Measurements from ENCODE around the gene DTNB.
"Not testable (repeated sequence)": the region's sequence is repeated elsewhere in the genome, so short reads cannot be mapped to it uniquely, and the experiment has no call there.

DTNB gene

DNA sequence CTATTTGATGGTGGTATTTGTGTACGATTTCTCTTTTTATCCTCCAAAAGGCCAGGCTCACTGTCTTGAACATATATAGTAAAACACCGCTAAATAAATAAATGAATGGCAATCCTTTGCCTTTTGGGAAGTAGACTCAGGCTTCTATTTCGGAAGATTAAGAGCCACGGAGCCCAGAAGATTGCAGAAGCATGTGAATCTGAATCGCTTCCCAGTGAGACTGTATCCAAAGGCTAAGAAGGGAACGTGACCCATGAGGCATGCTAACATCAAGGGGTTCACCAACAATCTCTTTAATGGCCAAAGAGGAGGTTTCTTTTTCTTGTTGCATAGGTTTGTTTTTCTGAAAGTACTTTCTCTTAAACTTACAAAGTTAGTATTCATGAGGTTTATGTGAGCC, 261.6 kb downstream of the DTNB start:
- DNase-seq = no peak

DNA sequence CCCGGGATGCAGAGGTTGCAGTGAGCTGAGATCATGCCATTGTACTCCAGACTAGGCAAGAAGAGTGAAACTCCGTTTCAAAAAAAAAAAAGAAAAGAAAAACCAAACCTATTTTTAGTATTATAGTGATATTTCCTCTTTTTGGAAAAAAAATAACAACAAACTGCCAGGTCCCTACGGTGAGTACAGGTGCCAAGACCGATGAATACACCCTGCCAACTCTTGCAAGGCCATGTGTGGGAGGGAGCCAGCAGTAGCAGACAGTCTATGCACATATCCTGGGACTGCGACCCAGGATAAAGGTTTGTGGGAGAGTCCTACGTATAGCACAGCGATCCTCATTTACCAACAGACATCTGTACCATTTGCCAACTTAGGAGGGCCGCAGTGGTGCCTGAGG, 262.1 kb downstream of the DTNB start:
- no peak for DNase-seq

DNA sequence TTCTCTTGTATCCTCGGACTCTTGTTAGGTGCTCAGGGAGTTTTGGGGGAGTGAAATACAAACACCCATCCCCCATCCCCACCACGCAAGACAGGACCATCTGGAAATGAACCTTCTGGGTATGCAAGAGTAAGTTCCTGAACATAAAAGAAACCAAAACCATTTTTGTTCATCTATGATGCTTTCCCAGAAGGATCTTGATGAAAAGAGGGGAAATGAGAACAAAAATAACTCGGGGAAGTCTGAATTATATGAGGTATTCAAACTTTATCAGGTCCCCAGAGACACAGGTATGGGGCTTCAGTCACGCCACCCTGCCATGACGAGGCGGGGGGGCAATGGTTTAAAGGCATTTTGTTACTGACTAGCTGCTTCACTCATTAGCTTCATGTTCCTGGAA, 263.0 kb downstream of the DTNB start:
- DNase-seq = no peak

DNA sequence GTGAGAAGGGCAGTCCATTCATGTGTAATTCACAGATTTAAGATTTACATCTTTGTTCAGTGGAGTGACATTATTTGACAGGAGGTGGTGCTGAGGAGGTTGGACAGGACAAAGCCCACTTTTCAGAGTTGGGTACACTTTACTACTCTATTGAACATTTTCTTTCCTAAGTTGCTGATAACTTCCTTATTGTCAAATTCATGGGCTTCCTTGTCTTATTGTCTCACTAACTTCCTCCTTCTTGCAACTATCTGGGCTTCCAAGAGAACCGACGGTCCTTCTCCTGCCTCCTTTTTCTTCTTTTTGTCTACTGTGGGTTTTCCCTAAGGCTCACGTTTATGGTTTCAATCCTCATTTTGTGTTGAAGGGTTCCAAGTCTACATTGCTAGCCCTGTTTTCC, 263.9 kb downstream of the DTNB start:
- DNase-seq = no peak

DNA sequence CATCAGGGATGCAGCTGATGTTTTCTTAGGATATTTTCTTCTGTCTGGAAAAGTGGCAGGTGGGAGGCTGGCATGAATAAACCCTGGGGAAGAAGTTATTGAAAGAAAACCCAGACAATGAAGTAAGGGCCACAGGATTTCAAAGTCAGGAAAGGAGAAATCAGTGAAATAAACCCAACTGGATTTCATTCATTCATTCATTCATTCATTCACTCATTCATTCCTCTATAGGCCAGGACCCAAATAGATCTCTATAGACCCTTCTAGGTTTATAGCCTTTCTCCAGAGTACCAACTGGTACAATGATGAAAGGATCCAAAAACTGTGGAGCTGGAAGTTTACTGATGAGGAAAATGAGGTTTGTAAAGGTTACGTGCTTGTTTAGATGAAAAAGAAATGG, 264.3 kb downstream of the DTNB start:
- DNase-seq = no peak

DNA sequence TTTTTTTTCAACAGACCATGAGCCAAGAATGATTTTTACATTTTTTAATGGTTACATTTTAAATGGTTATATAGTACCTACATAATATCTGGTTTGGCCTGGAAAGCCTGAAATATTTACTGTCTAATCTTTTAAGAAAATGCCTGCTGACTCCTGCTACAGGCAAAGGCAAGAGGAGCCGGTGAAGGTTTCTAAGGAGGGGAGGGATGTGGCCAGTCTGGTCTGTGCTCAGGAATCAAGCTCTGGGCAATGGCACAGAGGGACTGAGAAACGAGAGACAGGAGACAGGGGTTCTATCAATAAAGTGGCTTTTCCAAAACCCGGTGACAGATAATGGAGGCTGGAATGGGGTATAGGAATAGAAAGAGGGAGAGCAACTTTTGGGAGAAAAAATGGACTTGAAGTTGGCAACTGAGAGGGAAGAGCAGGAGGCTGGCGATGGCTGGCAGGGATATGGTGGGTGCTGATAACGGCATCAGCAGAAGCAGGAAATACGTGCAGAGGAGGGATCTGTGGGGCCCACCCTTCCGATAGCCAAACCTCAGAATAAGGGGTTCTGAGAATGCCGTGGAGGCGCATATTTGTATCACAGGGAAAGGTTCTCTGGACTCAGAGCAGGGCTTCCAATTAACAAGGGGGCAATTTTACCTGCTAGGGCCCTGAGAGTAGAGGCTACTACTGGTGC, 267.6 kb downstream of the DTNB start:
- peak; percentile 80 for DNase-seq

DNA sequence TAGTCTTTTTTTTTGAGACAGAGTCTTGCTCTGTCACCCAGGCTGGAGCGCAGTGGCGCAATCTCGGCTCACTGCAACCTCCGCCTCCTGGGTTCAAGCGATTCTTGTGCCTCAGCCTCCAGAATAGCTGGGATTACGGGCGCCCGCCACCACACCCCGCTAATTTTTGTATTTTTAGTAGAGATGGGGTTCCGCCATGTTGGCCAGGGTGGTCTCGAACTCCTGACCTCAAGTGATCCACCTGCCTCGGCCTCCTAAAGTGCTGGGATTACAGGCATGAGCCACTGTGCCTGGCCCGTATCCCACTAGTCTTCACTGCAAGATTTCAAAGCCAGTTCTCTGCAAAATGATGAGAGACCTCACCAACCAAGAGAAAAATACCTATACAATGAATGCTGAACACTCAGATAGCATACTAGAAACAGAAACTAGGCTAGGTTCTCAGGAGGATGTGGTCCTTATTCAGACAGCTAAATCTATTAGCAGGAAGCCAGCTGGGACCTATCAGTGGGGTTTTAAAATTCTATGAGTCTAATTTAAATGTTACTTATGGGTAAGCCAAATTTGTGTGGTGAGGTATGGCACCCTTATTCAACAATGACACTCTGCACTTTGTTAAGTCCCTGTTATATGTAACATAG, 270.1 kb downstream of the DTNB start:
- DNase-seq = not testable (repeated sequence)

DNA sequence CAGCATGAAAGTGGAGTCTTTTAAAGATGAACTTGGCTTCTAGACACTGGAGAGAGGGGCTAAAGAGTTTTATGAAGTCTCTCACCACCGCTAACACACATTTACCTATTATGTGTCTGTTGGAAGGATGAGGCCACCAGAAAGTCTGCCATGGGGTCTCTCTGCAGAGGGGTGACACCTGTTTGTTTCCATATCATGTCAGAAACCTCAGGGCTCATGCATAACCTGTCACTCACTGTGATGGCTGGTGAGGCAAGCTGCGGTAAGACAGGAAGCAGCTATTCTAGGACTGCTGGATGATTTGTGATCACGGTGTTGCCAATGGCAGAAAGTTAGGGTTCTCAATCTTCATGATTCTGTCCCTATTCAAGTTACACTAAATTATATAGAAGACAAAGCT, 270.9 kb downstream of the DTNB start:
- DNase-seq = no peak

DNA sequence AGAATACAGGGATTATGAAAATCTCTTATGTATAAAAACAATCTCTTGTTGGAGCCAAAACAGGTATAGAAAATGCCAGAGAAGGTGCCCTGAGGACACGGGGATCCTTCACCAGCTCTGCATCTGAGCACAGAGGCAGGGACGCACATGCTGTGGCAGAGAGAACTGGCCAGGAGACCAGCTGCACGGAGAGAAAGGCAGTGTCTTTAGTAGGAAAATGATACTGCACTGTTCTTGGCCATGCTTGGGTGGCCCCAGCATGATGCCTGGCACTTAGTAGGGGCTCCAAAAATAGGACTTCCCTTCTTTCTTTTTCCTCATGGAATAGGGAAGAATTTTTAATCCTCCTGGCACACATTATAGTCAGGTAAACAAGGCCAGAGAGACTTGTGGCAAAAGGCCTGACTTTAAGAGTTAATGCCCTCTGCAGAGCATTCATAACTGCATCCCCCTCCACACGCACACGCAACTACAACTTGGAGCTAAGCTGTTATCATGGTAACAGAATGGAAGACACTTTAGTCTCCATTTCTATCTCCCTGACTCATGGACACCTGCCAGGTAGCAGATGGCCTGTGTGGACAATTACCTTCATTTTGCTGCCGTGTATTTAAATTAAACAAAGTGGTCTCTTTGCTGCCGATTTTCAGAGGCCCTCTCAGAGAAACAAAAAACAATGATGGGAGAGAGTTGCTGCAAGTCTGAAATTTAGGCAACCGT, 271.9 kb downstream of the DTNB start:
- no peak for DNase-seq

DNA sequence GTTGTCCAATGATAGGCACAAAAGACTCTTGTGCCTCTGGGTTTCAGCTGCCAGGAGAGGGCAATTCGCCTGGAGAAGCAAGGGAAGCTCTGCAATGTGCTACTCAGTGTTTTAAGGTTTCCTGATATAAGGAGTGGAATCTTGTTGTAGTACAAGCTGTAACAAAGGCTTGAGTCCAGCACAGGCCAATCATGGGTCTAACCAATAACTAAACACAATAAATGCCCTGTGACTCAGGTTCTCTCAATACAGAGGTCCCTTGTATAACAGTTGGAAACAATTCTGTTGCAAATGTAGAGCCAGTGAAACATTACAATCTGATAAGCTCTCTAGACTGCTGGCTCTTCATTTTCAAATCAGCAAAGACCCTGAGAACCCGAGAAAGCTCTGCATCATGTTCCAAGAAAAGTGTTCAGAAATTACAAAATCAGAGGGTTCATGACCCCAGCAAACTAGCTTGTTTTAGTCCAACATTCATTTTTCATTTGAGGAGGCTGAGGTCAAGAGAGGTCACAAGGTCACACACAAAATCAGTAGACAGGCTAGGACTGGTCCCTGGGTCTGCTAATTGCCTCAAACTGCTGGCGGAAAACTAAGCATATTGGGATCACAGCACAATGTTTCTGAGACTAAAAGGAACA, 272.7 kb downstream of the DTNB start:
- DNase-seq = no peak

DNA sequence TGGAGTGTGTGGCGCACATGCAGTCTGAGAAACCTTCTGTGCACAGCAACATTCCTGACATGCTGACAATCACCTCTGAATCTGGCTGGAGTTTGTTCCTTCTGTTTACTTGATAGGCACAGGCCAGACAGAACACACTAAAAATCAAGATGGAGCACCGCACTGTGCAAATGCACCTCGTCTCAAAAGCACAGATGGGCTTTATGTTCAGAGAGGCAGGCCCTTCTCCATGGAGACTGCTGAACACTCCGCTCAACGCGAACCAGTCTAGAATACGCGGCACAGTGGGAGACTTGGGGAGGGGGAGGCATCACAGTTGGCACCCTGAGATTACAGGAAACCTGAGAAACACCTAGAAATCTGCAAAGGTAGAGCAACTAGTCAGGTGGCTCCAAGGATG, 273.2 kb downstream of the DTNB start:
- DNase-seq = no peak

DNA sequence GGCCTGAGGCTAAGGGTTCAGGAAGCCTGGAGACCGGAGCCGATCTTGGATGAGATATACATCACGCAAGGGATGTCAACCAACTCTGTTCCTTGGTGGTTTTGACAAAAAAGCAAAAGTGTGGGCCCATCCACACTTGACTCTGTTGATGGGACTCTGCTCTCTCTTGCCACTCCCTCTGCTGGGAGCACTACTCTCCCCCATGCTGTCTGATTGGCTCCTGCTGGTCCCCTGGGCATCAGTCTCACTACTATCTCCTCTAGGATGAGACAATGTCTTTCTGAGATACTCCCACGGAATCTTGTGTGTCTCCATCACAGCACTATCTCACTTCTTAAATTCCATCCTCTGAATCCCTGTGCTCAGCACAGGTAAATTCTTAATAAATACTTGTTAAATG, 274.8 kb downstream of the DTNB start:
- DNase-seq = no peak

DNA sequence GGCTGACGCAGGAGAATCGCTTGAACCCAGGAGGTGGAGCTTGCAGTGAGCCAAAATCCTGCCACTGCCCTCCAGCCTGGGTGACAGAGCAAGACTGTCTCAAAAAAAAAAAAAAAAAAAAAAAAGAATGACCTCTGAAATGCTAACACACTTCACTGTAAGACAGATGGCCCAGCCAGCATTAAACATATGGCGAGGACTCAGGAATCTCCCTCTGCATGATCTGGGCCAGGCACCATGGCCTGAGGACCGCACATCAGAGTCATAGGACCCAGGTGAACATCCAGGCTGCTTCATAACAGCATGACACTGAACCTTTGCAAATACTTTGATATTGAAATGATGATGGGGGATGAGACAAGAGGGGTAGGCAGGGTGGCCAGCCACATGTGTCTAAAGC, 275.6 kb downstream of the DTNB start:
- no peak for DNase-seq

DNA sequence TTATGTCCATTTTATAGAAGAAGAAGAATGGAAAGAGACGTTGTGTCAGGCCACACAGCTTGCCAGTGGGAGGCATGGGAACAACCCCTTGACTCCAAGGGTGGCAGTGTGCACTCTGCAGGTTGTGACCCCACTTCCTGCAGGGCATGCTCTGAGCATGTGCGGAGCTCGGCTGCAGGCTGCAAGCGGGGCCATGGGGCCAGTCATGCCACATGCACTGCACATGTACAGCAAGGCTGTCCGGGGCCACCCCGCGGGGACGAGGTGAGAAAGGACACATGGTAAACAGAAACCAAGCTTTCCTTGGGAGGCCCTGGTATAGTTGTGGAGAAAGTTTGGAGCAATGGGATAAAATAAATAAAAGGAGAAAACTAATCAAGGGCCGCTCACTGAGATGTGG, 284.2 kb downstream of the DTNB start:
- DNase-seq = no peak

DNA sequence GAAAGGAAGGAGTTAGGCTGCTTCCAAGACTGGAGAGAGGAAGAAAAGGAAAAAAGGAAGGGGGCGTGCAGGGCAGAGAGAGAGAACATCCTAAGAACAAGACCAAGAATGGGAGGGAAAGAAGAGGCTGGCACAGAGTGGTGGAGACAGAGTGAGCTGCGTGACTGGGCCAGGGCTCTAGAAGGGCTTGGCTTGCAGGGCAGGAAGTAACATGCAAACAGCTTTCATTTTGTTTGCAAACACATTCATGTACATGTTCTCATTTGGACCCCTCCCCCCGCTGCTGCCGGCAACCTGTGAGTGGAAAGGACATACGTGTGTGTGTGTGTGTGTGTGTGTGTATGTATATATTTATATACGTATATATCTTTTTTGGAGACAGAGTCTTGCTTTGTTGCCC, 284.9 kb downstream of the DTNB start:
- DNase-seq = no peak

DNA sequence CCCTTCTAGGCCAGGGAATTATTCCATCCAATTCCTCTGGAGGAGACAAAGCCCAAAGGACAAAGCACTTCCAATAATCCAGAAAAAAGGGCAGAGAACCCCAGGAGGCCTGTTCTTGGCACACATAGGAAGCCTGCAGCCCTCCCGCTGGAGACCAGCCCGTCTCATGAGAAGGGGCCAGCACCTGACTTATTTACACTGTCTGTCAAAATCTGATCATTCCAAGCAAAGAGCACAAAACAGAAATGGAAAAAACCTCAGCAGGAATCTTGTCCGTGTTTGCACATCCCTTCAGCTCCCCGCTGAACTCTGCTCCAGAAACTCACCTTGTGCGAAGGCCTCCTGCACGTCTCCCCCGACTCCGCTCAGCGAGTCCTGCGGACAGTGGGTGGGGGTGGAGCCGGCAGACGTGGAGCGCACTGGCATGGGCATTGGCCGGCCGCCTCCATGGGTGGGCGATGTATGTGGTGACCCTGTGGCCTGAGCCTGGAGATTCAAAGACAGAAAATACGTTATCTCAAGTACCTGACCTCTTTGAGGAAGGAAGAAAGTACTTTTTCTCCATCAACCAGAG, 285.4 kb downstream of the DTNB start:
- no peak for DNase-seq

DNA sequence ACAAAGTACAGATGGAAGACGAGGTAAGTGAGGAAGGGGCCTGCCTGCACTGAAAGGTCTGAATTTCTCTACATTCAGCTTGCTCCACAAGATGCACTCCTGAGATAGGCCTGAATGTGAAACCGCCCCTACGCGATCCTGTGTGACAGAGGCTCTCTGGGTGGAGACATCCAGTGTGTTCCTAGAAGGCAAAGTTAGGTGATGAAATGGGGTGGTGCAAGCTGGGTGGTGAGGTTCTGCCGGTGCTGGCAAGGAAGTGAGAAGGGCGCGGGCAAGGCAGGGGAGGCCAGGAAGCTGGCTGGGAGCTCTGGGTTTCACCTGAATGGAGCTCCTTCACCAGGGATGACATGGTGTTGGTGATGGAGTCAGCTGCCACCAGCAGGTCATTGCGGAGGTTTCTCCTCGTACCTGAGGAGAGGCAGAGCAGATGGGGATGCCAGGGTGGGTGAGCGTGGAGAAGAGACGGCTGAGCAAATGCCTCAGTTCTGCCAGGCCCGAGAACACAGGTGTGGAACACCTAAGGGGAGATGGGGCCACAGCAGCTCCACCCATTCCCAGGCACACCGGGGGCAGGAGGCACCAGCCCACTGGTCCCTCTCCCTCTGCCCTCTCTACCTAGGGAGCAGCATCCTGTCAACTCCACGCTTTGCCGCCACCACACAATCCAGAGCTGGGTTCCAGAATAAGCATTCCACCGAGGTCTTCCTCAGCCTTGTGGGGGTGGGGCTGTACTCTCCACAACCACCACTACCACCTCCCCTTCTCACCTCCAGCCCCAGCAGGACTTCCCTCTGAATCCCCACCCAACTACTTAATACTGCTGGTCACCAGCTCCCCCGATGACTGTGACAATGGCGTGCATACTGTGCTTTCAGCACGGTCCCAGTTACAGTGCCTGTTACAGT, 286.2 kb downstream of the DTNB start:
- no peak for DNase-seq

DNA sequence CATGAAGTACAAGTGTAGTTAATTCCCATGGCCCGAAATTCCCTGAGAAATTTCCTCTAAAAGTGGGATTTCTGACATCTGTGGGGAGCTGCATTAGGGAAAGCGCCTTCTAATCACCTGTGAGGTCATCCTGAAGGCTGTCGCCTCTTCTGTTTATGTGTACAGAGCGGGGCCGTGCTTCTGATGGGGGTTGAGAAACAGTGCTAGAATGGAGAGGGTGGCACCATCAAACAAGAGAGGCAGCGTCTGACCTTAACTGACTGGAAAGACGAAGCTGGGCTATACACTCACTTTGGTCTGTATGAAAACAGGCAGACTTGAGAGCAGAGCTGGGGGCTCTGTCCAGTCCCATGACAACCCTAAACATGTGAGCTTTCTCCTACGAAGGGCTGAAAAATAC, 287.5 kb downstream of the DTNB start:
- DNase-seq = no peak

DNA sequence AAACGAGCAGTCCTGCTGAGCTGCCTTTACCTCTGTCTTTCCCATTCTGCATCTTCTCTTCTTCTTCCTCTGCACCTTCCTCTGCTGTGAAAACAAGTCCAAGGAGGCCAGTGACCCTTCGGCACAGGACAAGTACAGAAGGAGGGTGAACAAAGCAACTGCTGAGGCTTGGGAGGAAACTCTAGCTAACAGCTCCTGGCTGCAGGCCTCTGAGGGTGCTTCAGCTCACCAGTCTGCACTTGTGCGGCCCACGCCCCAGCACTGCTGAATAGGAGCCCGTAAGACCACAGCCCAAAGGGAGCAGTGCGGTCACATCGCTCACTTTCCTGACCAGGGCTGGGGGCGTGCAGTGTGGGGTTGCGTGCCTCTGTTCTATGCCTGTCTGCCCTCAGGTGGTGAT, 289.6 kb downstream of the DTNB start:
- DNase-seq = no peak

DNA sequence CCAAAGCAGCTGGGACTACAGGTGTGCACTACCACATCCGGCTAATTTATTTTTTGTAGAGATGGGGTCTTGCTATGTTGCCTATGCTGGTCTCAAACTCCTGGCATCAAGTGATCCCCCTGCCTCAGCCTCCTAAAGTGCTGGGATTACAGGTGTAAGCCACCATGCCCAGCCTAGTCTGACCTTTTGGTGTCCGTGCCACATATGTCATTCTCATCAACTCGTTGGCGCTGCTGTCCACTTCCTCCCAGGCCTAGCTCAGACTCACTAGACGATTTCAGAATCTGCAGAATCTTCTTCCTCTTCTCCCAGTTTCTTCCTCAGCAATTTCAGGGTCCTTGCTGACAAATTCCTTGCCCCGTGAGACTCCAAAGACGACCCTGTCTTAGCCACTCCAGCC, 291.9 kb downstream of the DTNB start:
- DNase-seq = no peak

DNA sequence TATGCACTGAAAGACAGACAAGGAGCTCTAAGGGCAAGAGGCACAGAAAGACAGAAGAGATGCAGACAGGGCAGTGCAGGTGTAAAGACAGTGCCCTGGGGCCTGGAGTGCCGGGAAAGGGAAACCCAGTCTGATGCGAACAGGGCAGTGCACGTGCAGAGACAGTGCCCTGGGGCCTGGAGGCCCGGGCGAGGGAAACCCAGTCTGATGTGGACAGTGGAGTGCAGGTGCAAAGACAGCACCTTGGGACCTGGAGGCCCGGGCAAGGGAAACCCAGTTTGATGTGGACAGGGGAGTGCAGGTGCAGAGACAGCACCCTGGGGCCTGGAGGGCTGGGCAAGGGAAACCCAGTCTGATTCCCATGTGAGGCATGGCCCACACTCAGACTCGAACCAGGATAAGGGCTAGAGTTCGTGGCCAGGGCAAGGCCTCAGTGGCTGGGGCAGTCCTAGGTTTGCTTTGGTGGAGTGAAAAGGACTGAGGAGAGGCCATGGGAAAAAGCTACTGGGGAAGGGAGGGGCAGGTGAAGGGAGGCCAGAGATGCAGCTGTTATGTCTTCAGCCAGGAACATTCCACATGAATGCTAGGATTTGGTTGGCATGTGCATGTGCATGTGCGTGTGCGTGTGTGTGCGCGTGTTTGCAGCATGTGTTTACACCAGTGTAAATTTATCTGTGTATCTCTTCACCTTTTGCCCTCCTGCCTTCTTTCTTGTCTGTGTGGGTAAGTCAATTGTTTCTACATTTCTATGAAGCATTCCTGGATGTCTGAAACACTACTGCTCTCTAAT, 292.6 kb downstream of the DTNB start:
- DNase-seq = no peak

DNA sequence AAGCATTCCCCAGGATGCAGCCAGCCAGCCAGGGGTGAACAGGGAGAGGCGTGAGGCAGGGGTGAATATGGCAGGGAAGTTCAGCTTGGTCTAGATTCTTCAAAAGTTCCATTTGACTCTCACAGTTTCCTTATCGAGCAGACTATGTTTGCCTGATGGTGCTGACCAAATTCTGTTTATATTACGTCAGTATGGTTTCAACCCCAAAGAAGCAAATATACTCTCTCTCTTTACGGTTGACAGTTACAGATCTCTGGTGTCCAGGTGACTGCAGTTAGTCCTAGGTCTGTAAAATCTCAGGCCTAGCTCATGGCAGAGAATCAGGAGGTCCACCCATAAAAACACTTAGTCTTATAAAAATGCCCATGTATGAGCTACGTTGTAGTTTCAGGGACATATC, 293.4 kb downstream of the DTNB start:
- DNase-seq = no peak
